Measurements from ENCODE around the gene CCDC196. TPM values are rescaled to one million over a fixed set of nuclear protein-coding genes. Genes with fewer than 3 reads are reported as not detected.

CCDC196 gene
- total and polyA plus RNA-seq, 10 of the 15 experiments (the other 5 are each of a cell fraction or from before 2014, with no cell fraction given) = 0.03 to 0.52 (median 0.28) TPM; not detected in 7

- TF ChIP-seq MEF2B (IDR thresholded peaks at IDR 0.05; ENCODE audit: partially characterized antibody, poor library complexity, severe bottlenecking) (no peak), YBX1 (IDR thresholded peaks at IDR 0.05) (no peak), ETV6 (conservative IDR thresholded peaks at IDR 0.05 in 1 of 2, IDR thresholded peaks at IDR 0.05 in 1 of 2; ENCODE audit: borderline replicate concordance in 1 of 2, low read depth in 1 of 2) (no peak; a peak in 1 of 4 replicates), HDGF (IDR thresholded peaks at IDR 0.05) (peak; percentile 96), BCL3 (IDR thresholded peaks at IDR 0.05; ENCODE audit: borderline replicate concordance, insufficient read depth, low read depth, low read length, poor library complexity, severe bottlenecking) (no peak), NFXL1 (IDR thresholded peaks at IDR 0.05; ENCODE audit: borderline replicate concordance) (no peak), STAT3 (IDR thresholded peaks at IDR 0.05; ENCODE audit: low read depth, low read length) (no peak), MYB (IDR thresholded peaks at IDR 0.05; ENCODE audit: borderline replicate concordance, low read depth, low read length) (no peak), SUPT20H (IDR thresholded peaks at IDR 0.05; ENCODE audit: borderline replicate concordance, control insufficient read depth, low read depth, low read length) (no peak), SP1 (IDR thresholded peaks at IDR 0.05; ENCODE audit: low read depth, low read length) (peak; percentile 65), PBX3 (IDR thresholded peaks at IDR 0.05; ENCODE audit: insufficient replicate concordance, low read depth, low read length) (no peak), TCF12 (IDR thresholded peaks at IDR 0.05; ENCODE audit: low read depth, low read length) (0 out of 2 replicates have a peak, but pooled peaks have one; percentile 32), CEBPB (IDR thresholded peaks at IDR 0.05; ENCODE audit: borderline replicate concordance in 1 of 2, low read depth in 2 of 2, low read length in 2 of 2) (no peak), HCFC1 (IDR thresholded peaks at IDR 0.05; ENCODE audit: low read length) (peak; percentile 25; the same call in 1 of the 2 replicates), REST (IDR thresholded peaks at IDR 0.05; ENCODE audit: low read depth, low read length) (peak; percentile 58; the same call in 1 of the 2 replicates), POLR2A (IDR thresholded peaks at IDR 0.05; ENCODE audit: low read depth, low read length) (peak; percentile 95), ESRRA (IDR thresholded peaks at IDR 0.05; ENCODE audit: low read length) (no peak; the same call in 1 of the 2 replicates), EED (IDR thresholded peaks at IDR 0.05; ENCODE audit: low read depth) (no peak; the same call in none of the 2 replicates), RBBP5 (conservative IDR thresholded peaks at IDR 0.05) (peak; percentile 81; the same call in 1 of the 2 replicates)
- TF ChIP-seq, protein P1, sequence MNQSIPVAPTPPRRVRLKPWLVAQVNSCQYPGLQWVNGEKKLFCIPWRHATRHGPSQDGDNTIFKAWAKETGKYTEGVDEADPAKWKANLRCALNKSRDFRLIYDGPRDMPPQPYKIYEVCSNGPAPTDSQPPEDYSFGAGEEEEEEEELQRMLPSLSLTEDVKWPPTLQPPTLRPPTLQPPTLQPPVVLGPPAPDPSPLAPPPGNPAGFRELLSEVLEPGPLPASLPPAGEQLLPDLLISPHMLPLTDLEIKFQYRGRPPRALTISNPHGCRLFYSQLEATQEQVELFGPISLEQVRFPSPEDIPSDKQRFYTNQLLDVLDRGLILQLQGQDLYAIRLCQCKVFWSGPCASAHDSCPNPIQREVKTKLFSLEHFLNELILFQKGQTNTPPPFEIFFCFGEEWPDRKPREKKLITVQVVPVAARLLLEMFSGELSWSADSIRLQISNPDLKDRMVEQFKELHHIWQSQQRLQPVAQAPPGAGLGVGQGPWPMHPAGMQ (IDR thresholded peaks at IDR 0.05; ENCODE audit: borderline replicate concordance) = no peak
- TF ChIP-seq, protein P2, sequence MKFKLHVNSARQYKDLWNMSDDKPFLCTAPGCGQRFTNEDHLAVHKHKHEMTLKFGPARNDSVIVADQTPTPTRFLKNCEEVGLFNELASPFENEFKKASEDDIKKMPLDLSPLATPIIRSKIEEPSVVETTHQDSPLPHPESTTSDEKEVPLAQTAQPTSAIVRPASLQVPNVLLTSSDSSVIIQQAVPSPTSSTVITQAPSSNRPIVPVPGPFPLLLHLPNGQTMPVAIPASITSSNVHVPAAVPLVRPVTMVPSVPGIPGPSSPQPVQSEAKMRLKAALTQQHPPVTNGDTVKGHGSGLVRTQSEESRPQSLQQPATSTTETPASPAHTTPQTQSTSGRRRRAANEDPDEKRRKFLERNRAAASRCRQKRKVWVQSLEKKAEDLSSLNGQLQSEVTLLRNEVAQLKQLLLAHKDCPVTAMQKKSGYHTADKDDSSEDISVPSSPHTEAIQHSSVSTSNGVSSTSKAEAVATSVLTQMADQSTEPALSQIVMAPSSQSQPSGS (IDR thresholded peaks at IDR 0.05; ENCODE audit: low read length) = no peak
Measured at GRCh38 chr14:66507722-66508546, 21.8 kb downstream of the CCDC196 start, which contains the start of gene GPHN (continued).
